Left colon (tissue), 2 donors: ENCODE results near the gene GABRB2. TPM values are rescaled to one million over a fixed set of nuclear protein-coding genes. Genes with fewer than 3 reads are reported as not detected.
"Not testable (repeated sequence)": the region's sequence is repeated elsewhere in the genome, so short reads cannot be mapped to it uniquely, and the experiment has no call there.

Experiments
- ATAC-seq: fragments of 200-7000 bp; cut with Tn5 transposase; one replicate; pipeline ENCODE4 v1.9.1; 2020; ENCODE audit warnings: mild to moderate bottlenecking, moderate library complexity
- DNase-seq, 2 donors: peaks; one replicate each; pipeline ENCODE4 v3.0.0-alpha.2; 2020
- intact Hi-C, 2 donors: fragments of 100-400 bp; cut with DNase I in 1 of 2; cut with micrococcal nuclease in 1 of 2; formaldehyde crosslinking; loops; one replicate each; pipeline versions ENCODE4 v1.11.2 to v1.14.0; 2022; cut with DNase I, micrococcal nuclease
- long read RNA-seq: library from polyadenylated mRNA; unstranded; transcript quantifications from one replicate; pipeline ENCODE4 v2.0.0, GENCODE V29; 2021
- total RNA-seq, 2 donors: library from RNA; stranded (reverse); fragmentation: NEBNext Ultra II Directional; extraction: Animal tissue kit (Norgen Biotek cat#: 25700); gene quantifications; one replicate each; pipeline ENCODE4 v1.2.1, GENCODE V29; 2021
- donor health status: DM: no; HTN: no; CAD: no.
- donor health status: DM: yes; HTN: yes; CAD: no.

Gene GABRB2
- 1 to 10 TPM; 1.3 to 2.0 TPM for total RNA-seq
- long read RNA-seq, partial matches to known transcripts: 0 of 2 reads
- long read RNA-seq, other reads (novel, unspliced or antisense): 1 of 2 reads

- ATAC-seq (peak; percentile 80), DNase-seq (peak; percentile 66 to 73)
- intact Hi-C loops: no loop called here
Measured at GRCh38 chr5:161546470-161547301, at the start of gene GABRB2. GABRB2 (minus strand) TSS chr5:161546725; CDS start chr5:161546643, 82 bp downstream.

DNA sequence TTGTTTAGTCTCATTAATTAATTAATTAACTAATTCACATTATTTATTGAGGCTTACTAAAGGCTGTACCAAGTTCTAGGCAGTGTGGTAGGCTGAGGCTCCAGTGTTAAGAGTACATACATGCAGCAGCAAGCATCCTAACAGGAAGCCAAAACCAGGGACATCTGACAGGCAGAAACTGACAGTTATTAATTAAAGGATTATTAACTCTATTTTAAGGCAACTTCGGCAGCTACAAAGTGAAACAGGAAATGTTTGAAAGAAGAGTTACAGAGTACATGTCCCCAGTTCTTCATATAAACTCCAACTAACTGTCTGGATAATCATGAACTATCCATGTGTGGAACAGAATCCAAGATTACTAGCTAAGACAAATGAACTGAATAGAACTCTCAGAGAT lies 39.3 kb upstream of the GABRB2 start:
- intact Hi-C loops: no loop called here
- no peak for ATAC-seq
- no peak for DNase-seq

DNA sequence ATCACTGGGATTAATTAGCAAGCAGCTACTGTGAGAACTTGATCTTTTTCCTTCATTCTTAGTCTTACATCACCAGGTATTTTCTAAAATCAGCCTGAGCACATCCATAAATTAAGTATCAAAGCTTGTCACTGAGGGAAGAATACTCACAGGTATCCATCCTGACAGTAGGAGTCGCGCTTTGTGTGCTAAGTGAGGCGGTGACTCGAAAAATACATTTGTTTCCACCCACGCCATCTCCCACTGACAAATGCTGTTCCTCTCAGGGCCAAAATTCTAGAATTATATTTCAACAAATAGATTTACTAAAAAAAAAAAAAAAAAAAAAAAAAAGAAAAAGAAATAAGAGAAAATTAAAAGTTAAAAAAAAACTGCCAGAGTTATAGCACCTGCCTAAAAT lies 34.1 kb upstream of the GABRB2 start:
- DNase-seq: no peak
- intact Hi-C loops: no loop called here
- no peak for ATAC-seq

DNA sequence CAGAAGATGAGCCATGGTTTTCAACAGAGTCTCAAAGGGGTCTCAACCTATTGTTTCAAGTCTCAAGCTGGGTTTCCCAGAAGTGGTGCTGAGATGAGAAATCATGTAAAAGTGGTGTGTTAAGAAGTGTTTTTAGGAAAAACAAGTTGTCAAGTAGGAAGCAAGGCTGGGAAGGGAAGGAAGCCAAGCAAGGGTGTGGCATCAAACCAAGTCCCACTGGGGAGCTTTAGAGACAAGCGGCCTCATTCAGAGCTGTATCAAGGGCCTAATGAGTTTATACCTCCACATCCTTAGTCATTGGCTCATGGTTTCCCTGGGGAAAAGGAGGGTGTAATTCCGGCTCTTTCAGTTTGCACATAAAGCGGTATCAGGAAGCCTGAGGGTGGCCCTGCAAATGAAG lies 26.4 kb upstream of the GABRB2 start:
- intact Hi-C loops: no loop called here
- DNase-seq (no peak), ATAC-seq (no peak)

DNA sequence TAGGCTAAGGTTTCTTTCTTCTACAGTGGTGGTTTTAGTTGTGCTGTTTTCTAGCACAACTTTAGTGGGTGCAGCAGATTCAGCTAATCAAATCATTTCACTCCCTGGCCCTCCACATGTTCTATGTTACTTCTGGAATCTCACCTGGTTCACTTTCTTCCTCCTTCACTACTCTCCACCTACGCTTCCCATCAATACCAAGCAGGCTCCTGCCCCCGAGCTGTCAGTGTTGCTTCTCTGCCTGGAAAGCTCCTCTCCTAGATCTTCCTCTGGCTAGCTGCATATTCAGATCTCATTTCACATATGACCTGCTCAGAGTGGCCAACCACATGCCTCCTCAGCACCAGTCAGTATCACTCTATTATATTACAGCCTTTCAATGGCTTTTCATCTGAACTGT lies 19.6 kb upstream of the GABRB2 start:
- intact Hi-C loops: no loop called here
- ATAC-seq (no peak), DNase-seq (no peak)

- no peak for DNase-seq
- intact Hi-C loops: no loop called here
- no peak for ATAC-seq
Measured at GRCh38 chr5:161562446-161562845, 15.9 kb upstream of the GABRB2 start.

- ATAC-seq (peak; percentile 24), DNase-seq (peak in 1 of 2 donors; percentile 18)
- intact Hi-C loops: no loop called here
Measured at GRCh38 chr5:161549106-161549505, 2.6 kb upstream of the GABRB2 start.

GRCh38 chr5:161548487-161549094 lies 2.1 kb upstream of the GABRB2 start:
- DNase-seq (peak in 1 of 2 donors; percentile 13), ATAC-seq (peak; percentile 33)
- intact Hi-C loops: no loop called here

GRCh38 chr5:161547738-161548486 lies 1.4 kb upstream of the GABRB2 start:
- ATAC-seq (peak; percentile 58), DNase-seq (peak; percentile 29 to 30)
- intact Hi-C loops: no loop called here

DNA sequence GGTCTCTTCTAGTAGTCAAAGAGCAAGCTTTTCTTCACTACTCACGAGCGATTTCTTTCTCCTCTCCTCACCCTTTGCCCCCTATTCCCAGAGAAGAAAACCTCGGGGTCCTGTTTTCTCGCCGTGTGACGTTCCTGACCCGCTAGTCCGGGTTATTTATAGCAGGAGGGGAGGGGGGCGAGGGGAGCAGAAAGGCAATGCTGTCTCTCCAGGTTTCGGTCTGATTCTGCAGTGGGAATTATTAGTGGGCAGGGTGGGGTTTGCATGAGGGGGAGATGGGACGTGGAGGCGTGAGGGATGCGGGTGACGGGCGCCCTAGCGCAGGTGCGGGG lies 847 bp upstream of the GABRB2 start:
- peak in 1 of 2 donors; percentile 19 for DNase-seq
- intact Hi-C loops: no loop called here

GRCh38 chr5:161546095-161546469 lies 443 bp downstream of the GABRB2 start:
- intact Hi-C loops: no loop called here
- ATAC-seq: no peak
- no peak for DNase-seq

More for the DNA sequence above, 847 bp upstream of the GABRB2 start:
- no peak for ATAC-seq

DNA sequence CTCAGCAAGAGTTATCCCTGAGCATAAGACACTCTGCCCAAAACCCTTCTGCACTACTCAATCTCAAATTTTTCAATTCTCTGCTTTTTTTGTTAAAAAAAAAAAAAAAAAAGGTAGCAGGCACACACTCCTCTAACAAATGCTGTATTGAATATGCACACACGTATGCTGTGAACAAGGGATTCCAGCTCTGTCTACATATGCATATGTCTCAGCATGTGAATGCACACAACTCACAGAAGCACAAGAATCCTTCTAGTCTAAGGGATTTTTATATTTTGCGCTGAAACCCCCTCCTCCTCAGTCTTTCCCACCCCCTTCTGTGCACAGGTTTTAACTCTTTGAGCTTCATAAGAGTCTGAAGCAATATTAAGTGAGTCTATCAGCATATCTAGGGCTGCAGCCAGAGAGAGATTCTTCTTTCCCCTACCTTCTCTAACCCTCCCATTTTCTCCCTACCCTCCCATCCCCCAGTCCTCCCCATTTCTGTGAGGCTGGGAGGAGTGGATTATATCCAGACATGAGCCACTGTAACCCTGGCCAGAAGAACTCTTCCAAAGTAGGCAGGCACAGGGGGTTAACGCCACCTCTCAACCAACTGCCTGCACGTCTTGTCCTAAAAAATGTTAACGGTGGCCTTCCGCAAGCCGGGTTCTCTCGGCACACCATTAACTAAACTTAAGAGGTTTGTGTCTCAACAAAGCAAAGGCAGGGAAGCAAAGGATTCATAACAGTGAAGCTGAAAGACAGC lies 1.0 kb downstream of the GABRB2 start:
- intact Hi-C loops: no loop called here
- no peak for DNase-seq
- ATAC-seq: no peak

DNA sequence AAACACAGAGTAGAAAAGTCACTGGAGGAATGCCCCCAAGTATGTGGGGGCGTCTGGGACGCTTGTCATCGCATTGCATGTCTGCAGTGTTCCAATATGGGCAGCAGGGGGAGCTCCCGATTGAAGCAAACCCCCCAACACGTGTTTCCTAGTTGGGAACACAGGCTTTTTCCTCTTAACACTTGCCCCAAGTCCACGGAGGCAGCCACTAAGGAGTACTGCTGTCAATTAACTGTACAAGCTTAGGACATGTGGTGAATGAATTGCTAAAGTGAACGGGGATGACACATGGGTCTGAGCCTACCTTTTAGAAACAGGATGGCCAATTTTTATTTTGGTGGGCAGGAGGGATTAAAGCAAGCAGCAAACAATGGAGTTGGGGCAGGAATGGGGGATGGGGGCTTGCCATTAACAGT lies 2.2 kb downstream of the GABRB2 start:
- DNase-seq: peak; percentile 26 to 45
- peak; percentile 39 for ATAC-seq
- intact Hi-C loops: no loop called here

DNA sequence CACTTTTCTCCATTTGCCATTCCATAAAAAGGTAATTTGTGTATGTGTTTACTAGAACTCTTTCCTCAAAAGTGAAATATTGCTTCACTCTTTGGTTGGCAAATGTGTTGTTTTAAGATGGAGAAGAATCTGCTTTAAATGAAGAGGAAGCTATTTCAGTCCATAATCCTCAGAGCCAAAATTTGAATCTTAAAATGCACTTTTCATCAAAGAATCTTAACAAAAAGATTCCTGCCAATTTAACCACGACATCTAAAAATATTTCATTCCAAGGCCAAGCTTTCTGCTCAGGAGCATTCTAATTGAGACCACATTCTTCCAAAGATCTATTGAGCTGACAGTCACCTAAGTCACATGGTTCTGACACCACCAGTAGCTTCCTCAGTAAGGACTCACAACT lies 7.5 kb downstream of the GABRB2 start:
- no peak for DNase-seq
- intact Hi-C loops: no loop called here
- no peak for ATAC-seq

DNA sequence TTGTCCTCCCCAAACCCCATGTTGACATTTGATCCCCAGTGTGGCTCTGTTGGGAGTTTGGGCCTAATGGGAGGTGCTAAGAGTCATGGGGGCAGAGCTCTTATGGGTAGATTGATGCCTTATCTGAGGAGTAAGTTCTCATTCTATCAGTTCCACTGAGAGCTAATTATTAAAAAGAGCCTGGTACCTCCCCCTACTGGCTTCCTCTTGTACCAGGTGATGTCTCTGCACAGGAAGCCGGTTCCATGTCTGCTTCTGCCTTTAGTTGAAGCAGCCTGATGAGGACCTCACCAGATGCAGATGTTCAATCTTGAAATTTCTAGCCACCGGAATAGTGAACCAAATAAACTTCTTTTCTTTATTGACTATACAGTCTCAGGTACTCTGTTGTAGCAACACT lies 10.8 kb downstream of the GABRB2 start:
- no peak for ATAC-seq
- intact Hi-C loops: no loop called here
- no peak for DNase-seq

DNA sequence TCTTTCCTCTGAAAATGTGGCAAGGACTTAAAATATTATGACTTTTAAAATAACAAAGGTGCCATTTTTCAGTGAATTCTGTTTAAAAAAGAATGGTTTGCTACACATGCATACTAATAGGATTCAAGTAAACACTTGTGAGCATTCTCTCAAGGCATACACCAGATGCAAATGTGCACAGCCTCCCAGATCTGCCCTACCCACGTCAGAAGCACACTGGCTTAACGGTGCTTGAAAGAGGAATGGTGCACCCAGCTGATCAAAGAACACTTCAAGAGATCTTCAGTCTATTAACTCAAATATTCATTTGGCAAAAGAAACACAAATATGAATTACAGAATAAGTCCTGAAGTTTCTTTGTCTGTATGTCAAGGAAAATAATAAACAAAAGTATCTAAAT lies 15.8 kb downstream of the GABRB2 start:
- intact Hi-C loops: no loop called here
- ATAC-seq: no peak

DNA sequence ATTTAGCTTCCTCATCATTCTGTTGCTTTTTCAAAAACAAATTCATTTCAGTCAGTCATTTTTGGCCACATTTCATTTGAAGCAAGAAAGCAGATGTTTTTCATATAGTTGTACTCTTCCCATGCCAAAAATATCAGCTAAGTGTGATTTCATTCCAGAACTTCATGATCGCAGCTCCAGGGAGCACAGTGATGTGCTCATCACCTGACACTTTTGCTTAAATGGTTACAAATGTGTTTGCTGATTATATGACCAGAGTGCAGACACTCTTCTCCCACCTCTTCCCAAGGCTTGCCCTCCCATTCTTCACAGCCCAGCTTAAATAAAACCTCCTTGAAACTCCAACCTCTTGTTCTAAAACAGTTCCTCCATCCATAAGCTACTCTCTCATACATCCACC lies 32.6 kb downstream of the GABRB2 start:
- ATAC-seq: no peak
- DNase-seq: no peak
- intact Hi-C loops: no loop called here

More for the DNA sequence above, 15.8 kb downstream of the GABRB2 start:
- DNase-seq: no peak

DNA sequence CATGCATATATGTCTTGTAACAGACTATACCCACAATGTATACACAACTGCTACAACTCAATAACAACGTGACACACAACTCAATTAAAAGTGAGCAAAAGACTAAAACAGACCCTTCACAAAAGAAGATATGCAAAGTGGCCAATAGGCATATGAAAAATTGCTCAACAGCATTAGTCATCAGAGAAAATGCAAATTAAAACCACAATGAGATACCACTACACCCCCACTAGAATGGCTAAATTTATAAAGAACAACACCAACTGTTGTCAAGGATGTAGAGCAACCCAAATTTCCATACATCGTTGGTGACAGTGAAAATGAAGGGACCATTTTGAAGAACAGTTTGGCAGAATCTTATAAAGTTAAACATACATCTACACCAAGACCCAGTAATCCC lies 38.9 kb downstream of the GABRB2 start:
- intact Hi-C loops: no loop called here
- no peak for DNase-seq
- ATAC-seq: no peak

DNA sequence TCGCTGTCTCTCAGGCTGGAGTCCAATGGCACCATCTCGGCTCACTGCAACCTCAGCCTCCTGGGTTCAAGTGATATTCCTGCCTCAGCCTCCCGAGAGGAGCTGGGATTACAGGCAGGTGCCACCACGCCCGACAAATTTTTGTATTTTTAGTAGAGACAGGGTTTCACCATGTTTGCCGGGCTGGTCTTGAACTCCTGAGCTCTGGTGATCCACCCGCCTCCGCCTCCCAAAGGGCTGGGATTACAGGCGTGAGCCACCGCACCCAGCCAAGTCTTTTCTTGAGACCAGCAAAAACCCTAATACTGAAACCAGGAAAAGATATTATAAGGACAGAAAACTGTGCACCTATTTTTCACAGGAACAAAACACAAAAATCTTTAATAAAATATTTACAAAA lies 41.4 kb downstream of the GABRB2 start:
- intact Hi-C loops, DNase-seq, ATAC-seq: not testable (repeated sequence)
